Tibial nerve (tissue), 4 donors: Measurements from ENCODE around the gene RBFOX1. TPM values are rescaled to one million over a fixed set of nuclear protein-coding genes. Genes with fewer than 3 reads are reported as not detected.

Experiments
- DNase-seq, 2 donors: peaks; one replicate each; pipeline ENCODE4 v3.0.0-alpha.2; 2019; ENCODE audit warnings: low spot score in 2 of 2
- H3K27ac ChIP-seq, 4 donors: fragments of 200-600 bp; sonication (generic) in 3 of 4; one replicate each; pipeline ENCODE4 v1.5.1; 2017 to 2019; ENCODE audit warnings: mild to moderate bottlenecking in 1 of 4
- H3K27me3 ChIP-seq, 2 donors: fragments of 200-600 bp; sonication (generic) in 1 of 2; one replicate each; pipeline versions ENCODE4 v1.5.1 to v1.6.0; 2017 to 2019
- H3K36me3 ChIP-seq, 3 donors: fragments of 200-600 bp; sonication (generic); one replicate each; pipeline ENCODE4 v1.5.1; 2018 to 2019
- H3K4me1 ChIP-seq, 4 donors: fragments of 200-600 bp; sonication (generic) in 3 of 4; one replicate each; pipeline ENCODE4 v1.5.1; 2017 to 2019
- H3K4me3 ChIP-seq, 4 donors: fragments of 200-600 bp; sonication (generic) in 3 of 4; one replicate each; pipeline ENCODE4 v1.5.1; 2017 to 2019; ENCODE audit warnings: mild to moderate bottlenecking in 1 of 4, moderate library complexity in 1 of 4
- H3K9me3 ChIP-seq, 4 donors: fragments of 200-600 bp; sonication (generic) in 3 of 4; one replicate each; pipeline ENCODE4 v1.5.1; 2017 to 2019
- CTCF ChIP-seq, 5 experiments: fragments of 200-600 bp in 3 of 5; fragments of 450-650 bp in 2 of 5; sonication (generic) in 3 of 5; IDR thresholded peaks; one replicate each; pipeline ENCODE4 v1.5.1; 2016 to 2019; ENCODE audit warnings: antibody characterized with exemption in 5 of 5, mild to moderate bottlenecking in 3 of 5, moderate library complexity in 2 of 5
- EP300 ChIP-seq, 2 donors: sonication (generic); formaldehyde crosslinking; IDR thresholded peaks; one replicate each; pipeline ENCODE4 v1.6.1; 2017; ENCODE audit warnings: antibody characterized with exemption in 2 of 2, mild to moderate bottlenecking in 1 of 2
- POLR2A ChIP-seq, 2 donors: fragments of 450-650 bp; IDR thresholded peaks; one replicate each; pipeline ENCODE4 v1.6.1; 2017; ENCODE audit warnings: antibody characterized with exemption in 2 of 2, mild to moderate bottlenecking in 2 of 2, moderate library complexity in 2 of 2
- WGBS, 2 donors: methylation state at CpG; one replicate each; pipeline ENCODE4 v1.1.5; 2018; 5-methylcytosine and 5-hydroxymethylcytosine counted together
- total RNA-seq, 4 donors: library from RNA; depleted of rRNA; stranded (reverse); fragments of >200 nt; gene quantifications; one replicate each; pipeline ENCODE4 v1.1.0, GENCODE V29; 2016

RBFOX1 gene
- total RNA-seq, 4 donors from 2014 or later = 0.22 to 2.1 (median 1.3) TPM; not detected in 1

GRCh38 chr16:7653746-7654461 lies 321.3 kb downstream of the RBFOX1 start:
- no peak overlapping the region for H3K4me3 ChIP-seq
- no peak for DNase-seq
- H3K27me3 ChIP-seq = no peaks in the 10 kb centered on the region
- H3K27ac ChIP-seq = no peak overlapping the region
- TF ChIP-seq CTCF (IDR thresholded peaks at IDR 0.05) (no peak), EP300 (IDR thresholded peaks at IDR 0.05) (no peak), POLR2A (IDR thresholded peaks at IDR 0.05) (no peak)
- no peaks in the 10 kb centered on the region for H3K4me1 ChIP-seq
- WGBS, 2 donors = 77 to 80% methylated on average over 19 to 31 of the region's 32 CpGs
- H3K9me3 ChIP-seq = no peaks in the 10 kb centered on the region
- H3K36me3 ChIP-seq = no peaks in the 10 kb centered on the region

- Histone ChIP-seq H3K27me3 (no peaks in the 10 kb centered on the region), H3K4me3 (no peak overlapping the region), H3K9me3 (no peaks in the 10 kb centered on the region), H3K27ac (no peak overlapping the region), H3K36me3 (no peaks in the 10 kb centered on the region), H3K4me1 (no peaks in the 10 kb centered on the region)
- DNase-seq = no peak
- 82 to 84% methylated on average over 4 of the region's 4 CpGs for WGBS, 2 donors
- TF ChIP-seq EP300 (IDR thresholded peaks at IDR 0.05) (no peak), CTCF (IDR thresholded peaks at IDR 0.05) (no peak), POLR2A (IDR thresholded peaks at IDR 0.05) (no peak)
Measured at GRCh38 chr16:7675628-7676027, 343.0 kb downstream of the RBFOX1 start.

GRCh38 chr16:7680296-7680695 lies 347.7 kb downstream of the RBFOX1 start:
- H3K4me3 ChIP-seq = no peak overlapping the region
- no peak overlapping the region for H3K27ac ChIP-seq
- no peaks in the 10 kb centered on the region for H3K4me1 ChIP-seq
- TF ChIP-seq EP300 (IDR thresholded peaks at IDR 0.05) = no peak
- TF ChIP-seq POLR2A (IDR thresholded peaks at IDR 0.05) = no peak
- no peak for TF ChIP-seq CTCF (IDR thresholded peaks at IDR 0.05)
- DNase-seq = no peak
- no peaks in the 10 kb centered on the region for H3K36me3 ChIP-seq
- H3K9me3 ChIP-seq = no peaks in the 10 kb centered on the region
- H3K27me3 ChIP-seq = no peaks in the 10 kb centered on the region
- WGBS, 2 donors = 70 to 91% methylated on average over 4 of the region's 4 CpGs

- no peaks in the 10 kb centered on the region for H3K36me3 ChIP-seq
- no peaks in the 10 kb centered on the region for H3K4me1 ChIP-seq
- no peaks in the 10 kb centered on the region for H3K27me3 ChIP-seq
- TF ChIP-seq CTCF (IDR thresholded peaks at IDR 0.05) (no peak), EP300 (IDR thresholded peaks at IDR 0.05) (no peak), POLR2A (IDR thresholded peaks at IDR 0.05) (no peak)
- no peak for DNase-seq
- H3K9me3 ChIP-seq = no peaks in the 10 kb centered on the region
- H3K27ac ChIP-seq = no peak overlapping the region
- 55 to 70% methylated on average over 5 of the region's 5 CpGs for WGBS, 2 donors
- H3K4me3 ChIP-seq = no peak overlapping the region
Measured at GRCh38 chr16:7688811-7689210, 356.2 kb downstream of the RBFOX1 start.

DNA sequence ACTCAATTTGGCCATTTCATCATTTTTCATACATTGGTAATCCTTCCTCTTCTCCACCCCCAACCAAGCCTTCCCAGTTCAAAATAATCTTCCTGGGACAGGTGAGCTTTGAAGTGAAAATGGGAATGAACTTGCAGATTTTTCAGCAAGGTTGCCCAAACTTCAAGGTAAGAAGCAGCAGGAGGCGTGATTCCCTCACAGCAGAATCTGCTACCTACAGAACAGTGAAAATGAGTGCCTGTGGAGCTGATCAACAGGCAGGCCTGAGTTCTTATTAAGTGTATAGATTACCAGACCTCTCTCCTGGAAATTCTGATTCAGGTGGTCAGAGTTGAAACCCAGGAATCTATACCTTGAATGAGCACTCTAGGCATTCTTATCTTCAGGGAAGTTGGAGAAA lies 356.6 kb downstream of the RBFOX1 start:
- Histone ChIP-seq H3K27ac (no peak overlapping the region), H3K9me3 (no peaks in the 10 kb centered on the region), H3K4me1 (no peaks in the 10 kb centered on the region), H3K36me3 (no peaks in the 10 kb centered on the region), H3K4me3 (no peak overlapping the region), H3K27me3 (no peaks in the 10 kb centered on the region)
- 79 to 96% methylated on average over 1 of the region's 1 CpG for WGBS, 2 donors
- no peak for DNase-seq
- no peak for TF ChIP-seq EP300 (IDR thresholded peaks at IDR 0.05)
- no peak for TF ChIP-seq POLR2A (IDR thresholded peaks at IDR 0.05)
- no peak for TF ChIP-seq CTCF (IDR thresholded peaks at IDR 0.05)
